ENCODE data around the gene ANKS1A. TPM values are rescaled to one million over a fixed set of nuclear protein-coding genes. Genes with fewer than 3 reads are reported as not detected.

Gene ANKS1A
- total and polyA plus RNA-seq, 3 experiments from 2014 or later, result 3.0 to 9.6 (median 8.7) TPM

GRCh38 chr6:35023091-35024000, 134.3 kb downstream of the ANKS1A start:
- no peaks in the 10 kb centered on the region for H3K27me3 ChIP-seq (ENCODE audit: insufficient read depth, low read length, poor library complexity, severe bottlenecking)
- peaks cover 0 to 45% (median 15%) of the 10 kb centered on the region in 3 donors for H3K36me3 Mint-ChIP-seq
- H3K36me3 ChIP-seq (ENCODE audit: insufficient read depth, low read length), result peaks cover 5% of the 10 kb centered on the region
- peak overlapping the region in 1 of 8 donors; percentile 44 for H3K27ac Mint-ChIP-seq
- H3K4me3 Mint-ChIP-seq, result no peak overlapping the region
- no peaks in the 10 kb centered on the region for H3K9me3 Mint-ChIP-seq
- no peaks in the 10 kb centered on the region for H3K4me1 ChIP-seq (ENCODE audit: insufficient read depth, low read length)
- H3K27me3 Mint-ChIP-seq, result no peaks in the 10 kb centered on the region
- CTCF ChIA-PET, result no interaction called here
- H3K4me1 Mint-ChIP-seq, result peaks cover 0 to 3% (median 0%) of the 10 kb centered on the region in 3 donors
- H3K9me3 ChIP-seq (ENCODE audit: low read length), result no peaks in the 10 kb centered on the region
- no peak for DNase-seq
- POLR2A ChIA-PET, result no interaction called here
- H3K4me3 ChIP-seq (ENCODE audit: low read length), result no peak overlapping the region
- no peak overlapping the region for H3K27ac ChIP-seq (ENCODE audit: low read depth, low read length)

- ChIA-PET POLR2A (no interaction called here), CTCF (no interaction called here)
- H3K27me3 ChIP-seq (ENCODE audit: insufficient read depth, low read length, poor library complexity, severe bottlenecking), result no peaks in the 10 kb centered on the region
- H3K27ac ChIP-seq (ENCODE audit: low read depth, low read length), result no peak overlapping the region
- H3K36me3 ChIP-seq (ENCODE audit: insufficient read depth, low read length), result peaks cover 5% of the 10 kb centered on the region
- no peak overlapping the region for H3K4me3 ChIP-seq (ENCODE audit: low read length)
- Mint-ChIP-seq H3K36me3 (peaks cover 0 to 36% (median 9%) of the 10 kb centered on the region in 3 donors), H3K27ac (no peak overlapping the region), H3K4me1 (peaks cover 0 to 3% (median 0%) of the 10 kb centered on the region in 3 donors), H3K9me3 (no peaks in the 10 kb centered on the region), H3K4me3 (no peak overlapping the region), H3K27me3 (no peaks in the 10 kb centered on the region)
- H3K9me3 ChIP-seq (ENCODE audit: low read length), result no peaks in the 10 kb centered on the region
- H3K4me1 ChIP-seq (ENCODE audit: insufficient read depth, low read length), result no peaks in the 10 kb centered on the region
- no peak for DNase-seq
Measured at GRCh38 chr6:35024551-35025054, 135.5 kb downstream of the ANKS1A start.

GRCh38 chr6:35025232-35026188, 136.5 kb downstream of the ANKS1A start:
- H3K27ac ChIP-seq (ENCODE audit: low read depth, low read length), result no peak overlapping the region
- H3K9me3 ChIP-seq (ENCODE audit: low read length), result no peaks in the 10 kb centered on the region
- CTCF ChIA-PET, result no interaction called here
- Mint-ChIP-seq H3K36me3 (peaks cover 0 to 32% (median 7%) of the 10 kb centered on the region in 3 donors), H3K4me1 (peaks cover 0 to 3% (median 0%) of the 10 kb centered on the region in 3 donors), H3K4me3 (no peak overlapping the region), H3K9me3 (no peaks in the 10 kb centered on the region), H3K27me3 (no peaks in the 10 kb centered on the region), H3K27ac (peak overlapping the region in 1 of 8 donors; percentile 34)
- no peaks in the 10 kb centered on the region for H3K4me1 ChIP-seq (ENCODE audit: insufficient read depth, low read length)
- no peaks in the 10 kb centered on the region for H3K27me3 ChIP-seq (ENCODE audit: insufficient read depth, low read length, poor library complexity, severe bottlenecking)
- H3K36me3 ChIP-seq (ENCODE audit: insufficient read depth, low read length), result peaks cover 5% of the 10 kb centered on the region
- H3K4me3 ChIP-seq (ENCODE audit: low read length), result no peak overlapping the region
- no peak for DNase-seq
- POLR2A ChIA-PET, result no interaction called here

- H3K36me3 ChIP-seq (ENCODE audit: insufficient read depth, low read length), result peaks cover 5% of the 10 kb centered on the region
- H3K4me3 ChIP-seq (ENCODE audit: low read length), result no peak overlapping the region
- H3K27ac Mint-ChIP-seq, result peak overlapping the region in 1 of 8 donors; percentile 21
- H3K9me3 Mint-ChIP-seq, result no peaks in the 10 kb centered on the region
- H3K4me3 Mint-ChIP-seq, result no peak overlapping the region
- DNase-seq, result no peak
- no peak overlapping the region for H3K27ac ChIP-seq (ENCODE audit: low read depth, low read length)
- ChIA-PET CTCF (no interaction called here), POLR2A (no interaction called here)
- peaks cover 0 to 3% (median 0%) of the 10 kb centered on the region in 3 donors for H3K4me1 Mint-ChIP-seq
- peaks cover 0 to 30% (median 9%) of the 10 kb centered on the region in 3 donors for H3K36me3 Mint-ChIP-seq
- no peaks in the 10 kb centered on the region for H3K27me3 Mint-ChIP-seq
- no peaks in the 10 kb centered on the region for H3K27me3 ChIP-seq (ENCODE audit: insufficient read depth, low read length, poor library complexity, severe bottlenecking)
- no peaks in the 10 kb centered on the region for H3K9me3 ChIP-seq (ENCODE audit: low read length)
- no peaks in the 10 kb centered on the region for H3K4me1 ChIP-seq (ENCODE audit: insufficient read depth, low read length)
Measured at GRCh38 chr6:35026434-35027222, 137.6 kb downstream of the ANKS1A start.

- Histone ChIP-seq H3K27me3 (ENCODE audit: insufficient read depth, low read length, poor library complexity, severe bottlenecking) (no peaks in the 10 kb centered on the region), H3K4me3 (ENCODE audit: low read length) (no peak overlapping the region), H3K27ac (ENCODE audit: low read depth, low read length) (no peak overlapping the region), H3K36me3 (ENCODE audit: insufficient read depth, low read length) (peaks cover 5% of the 10 kb centered on the region), H3K9me3 (ENCODE audit: low read length) (no peaks in the 10 kb centered on the region), H3K4me1 (ENCODE audit: insufficient read depth, low read length) (no peaks in the 10 kb centered on the region)
- DNase-seq, result no peak
- H3K27me3 Mint-ChIP-seq, result no peaks in the 10 kb centered on the region
- no peak overlapping the region for H3K4me3 Mint-ChIP-seq
- CTCF ChIA-PET, result no interaction called here
- peak overlapping the region in 1 of 8 donors; percentile 23 for H3K27ac Mint-ChIP-seq
- peaks cover 0 to 3% (median 0%) of the 10 kb centered on the region in 3 donors for H3K4me1 Mint-ChIP-seq
- peaks cover 0 to 25% (median 11%) of the 10 kb centered on the region in 3 donors for H3K36me3 Mint-ChIP-seq
- POLR2A ChIA-PET, result no interaction called here
- H3K9me3 Mint-ChIP-seq, result no peaks in the 10 kb centered on the region
Measured at GRCh38 chr6:35027807-35028206, 138.8 kb downstream of the ANKS1A start.

- peaks cover 0 to 3% (median 0%) of the 10 kb centered on the region in 3 donors for H3K4me1 Mint-ChIP-seq
- H3K27ac Mint-ChIP-seq, result no peak overlapping the region
- H3K36me3 ChIP-seq (ENCODE audit: insufficient read depth, low read length), result peaks cover 5% of the 10 kb centered on the region
- no peak overlapping the region for H3K4me3 Mint-ChIP-seq
- no peaks in the 10 kb centered on the region for H3K9me3 Mint-ChIP-seq
- no peak overlapping the region for H3K27ac ChIP-seq (ENCODE audit: low read depth, low read length)
- H3K4me3 ChIP-seq (ENCODE audit: low read length), result no peak overlapping the region
- POLR2A ChIA-PET, result no interaction called here
- no peaks in the 10 kb centered on the region for H3K9me3 ChIP-seq (ENCODE audit: low read length)
- H3K27me3 Mint-ChIP-seq, result no peaks in the 10 kb centered on the region
- DNase-seq, result no peak
- no peaks in the 10 kb centered on the region for H3K4me1 ChIP-seq (ENCODE audit: insufficient read depth, low read length)
- CTCF ChIA-PET, result no interaction called here
- no peaks in the 10 kb centered on the region for H3K27me3 ChIP-seq (ENCODE audit: insufficient read depth, low read length, poor library complexity, severe bottlenecking)
- H3K36me3 Mint-ChIP-seq, result peaks cover 0 to 26% (median 11%) of the 10 kb centered on the region in 3 donors
Measured at GRCh38 chr6:35028781-35029769, 140.0 kb downstream of the ANKS1A start.

- H3K27me3 ChIP-seq (ENCODE audit: insufficient read depth, low read length, poor library complexity, severe bottlenecking), result no peaks in the 10 kb centered on the region
- peaks cover 0 to 3% (median 0%) of the 10 kb centered on the region in 3 donors for H3K4me1 Mint-ChIP-seq
- H3K4me3 ChIP-seq (ENCODE audit: low read length), result no peak overlapping the region
- H3K9me3 ChIP-seq (ENCODE audit: low read length), result no peaks in the 10 kb centered on the region
- ChIA-PET CTCF (no interaction called here), POLR2A (no interaction called here)
- H3K4me1 ChIP-seq (ENCODE audit: insufficient read depth, low read length), result no peaks in the 10 kb centered on the region
- H3K27ac Mint-ChIP-seq, result no peak overlapping the region
- no peak overlapping the region for H3K4me3 Mint-ChIP-seq
- no peak for DNase-seq
- peaks cover 5% of the 10 kb centered on the region for H3K36me3 ChIP-seq (ENCODE audit: insufficient read depth, low read length)
- no peaks in the 10 kb centered on the region for H3K27me3 Mint-ChIP-seq
- no peak overlapping the region for H3K27ac ChIP-seq (ENCODE audit: low read depth, low read length)
- peaks cover 0 to 28% (median 13%) of the 10 kb centered on the region in 3 donors for H3K36me3 Mint-ChIP-seq
- H3K9me3 Mint-ChIP-seq, result no peaks in the 10 kb centered on the region
Measured at GRCh38 chr6:35030099-35030498, 141.0 kb downstream of the ANKS1A start.

Measured in CD8-positive, alpha-beta memory T cell (primary cell).